ENCODE results near the gene OMP.

DNA sequence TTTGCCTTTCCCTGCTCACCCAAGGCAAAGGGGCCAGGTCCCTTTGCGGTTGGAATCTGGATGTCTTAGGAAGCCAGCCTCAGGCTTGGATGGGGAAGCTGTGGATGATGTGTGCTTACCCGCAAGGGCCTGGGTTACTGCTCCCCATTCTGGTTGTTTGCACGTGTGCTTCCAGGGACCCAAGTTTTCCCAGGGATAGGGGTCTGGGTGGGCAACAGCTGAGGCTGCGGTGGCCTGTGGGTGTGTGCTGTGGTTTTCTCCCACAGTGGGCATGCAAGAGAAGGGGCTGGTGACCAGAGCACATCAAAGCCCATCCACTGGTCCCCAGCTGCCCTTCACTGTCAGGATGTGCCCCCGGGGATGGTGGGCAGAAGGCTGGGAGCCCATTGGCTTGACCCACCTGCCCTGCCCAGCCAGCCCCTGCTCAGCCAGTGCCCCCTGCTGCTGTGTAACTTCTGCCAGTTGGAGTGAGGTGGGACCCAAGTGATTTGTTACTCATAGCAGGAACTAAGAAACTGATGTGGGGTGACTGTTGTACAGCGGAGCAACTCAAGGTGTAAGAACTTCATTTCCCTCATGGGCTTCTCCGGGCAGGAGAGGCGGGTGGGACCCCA is 32.6 kb upstream of the OMP start:
- TF ChIP-seq POLR2A (IDR thresholded peaks at IDR 0.05; ENCODE audit: low read depth, low read length) = no peak
- no peak for TF ChIP-seq POLR2AphosphoS5 (IDR thresholded peaks at IDR 0.05; ENCODE audit: low read depth, low read length)
- TF ChIP-seq TAF1 (IDR thresholded peaks at IDR 0.05; ENCODE audit: low read depth, low read length) = no peak
- TF ChIP-seq PAX5 (IDR thresholded peaks at IDR 0.05; ENCODE audit: insufficient read depth, low read length, severe bottlenecking) = no peak

Measured in GM12891 (cell line).